Panc1 (cell line): ENCODE measurements around the gene COX17. TPM values are rescaled to one million over a fixed set of nuclear protein-coding genes. Genes with fewer than 3 reads are reported as not detected.

Experiments
- total RNA-seq: library from RNA; stranded (reverse); gene quantifications from one replicate; pipeline ENCODE4 v1.2.1, GENCODE V29; 2021; ENCODE audit not compliant: unreplicated experiment

COX17 gene
- total RNA-seq, 1 experiment from 2014 or later: 81.6 TPM

Other genes with a start within 250 kb of the COX17 start
- gene TMEM39A, start 213.8 kb downstream of the COX17 start, total RNA-seq: 47.8 TPM
- gene POGLUT1, start 208.4 kb downstream of the COX17 start, total RNA-seq: 24.6 TPM
- 170 TPM for gene TIMMDC1, start 178.9 kb downstream of the COX17 start, total RNA-seq
- 0.15 TPM for gene CD80, start 117.8 kb downstream of the COX17 start, total RNA-seq
- 7.8 TPM for gene ADPRH, start 97.9 kb downstream of the COX17 start, total RNA-seq
- gene PLA1A, start 79.5 kb downstream of the COX17 start, total RNA-seq: not detected
- 0.15 TPM for gene POPDC2, start 16.8 kb downstream of the COX17 start, total RNA-seq
- gene CFAP91, start 25.6 kb upstream of the COX17 start, total RNA-seq: 0.90 TPM
- gene NR1I2, start 104.7 kb upstream of the COX17 start, total RNA-seq: not detected